Central memory CD4-positive, alpha-beta T cell (primary cell): ENCODE results near the gene NOX5.
"Not testable (repeated sequence)": the region's sequence is repeated elsewhere in the genome, so short reads cannot be mapped to it uniquely, and the experiment has no call there.

Source experiments
- DNase-seq: peaks from one replicate; pipeline ENCODE4 v3.0.0; 2022

NOX5 gene

DNA sequence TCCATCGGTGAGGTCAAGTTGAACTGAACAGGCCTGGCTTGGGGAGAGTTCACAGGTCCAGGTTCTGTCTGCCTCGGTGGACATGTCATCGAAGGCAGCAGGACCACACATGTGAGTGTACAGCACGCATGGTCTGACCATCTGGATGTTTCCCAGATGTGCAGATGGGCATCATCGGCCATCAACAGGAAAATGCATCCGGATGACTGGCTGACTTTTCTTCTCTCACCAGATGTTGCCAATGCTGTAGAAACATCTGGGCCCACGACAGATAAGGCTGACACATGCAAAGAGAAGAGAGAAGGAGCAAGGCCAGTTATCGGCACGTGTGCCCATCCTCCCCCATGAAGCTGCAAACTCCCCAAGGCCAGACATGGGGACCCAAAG is 45.1 kb downstream of the NOX5 start:
- DNase-seq = no peak

DNA sequence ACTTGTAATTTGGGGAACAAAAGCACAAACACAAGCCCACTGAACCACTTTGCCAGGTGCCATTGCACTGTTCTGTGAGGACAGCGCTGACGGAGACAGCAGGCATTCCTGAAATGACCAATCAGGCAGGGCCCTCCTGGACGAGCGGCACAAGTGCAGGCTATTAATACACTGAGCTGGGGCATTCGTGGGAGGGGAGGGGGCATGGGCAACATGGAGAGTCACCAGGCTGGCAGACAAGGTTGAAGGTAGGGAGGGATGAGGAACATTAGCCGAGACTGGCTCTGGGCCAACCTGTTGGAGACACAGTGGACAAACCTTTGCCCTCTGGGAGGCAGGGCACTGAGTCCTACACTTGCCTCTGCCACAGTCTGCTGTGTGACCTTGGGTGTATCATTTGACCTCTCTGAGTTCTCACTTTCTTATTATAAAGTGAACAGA is 45.6 kb downstream of the NOX5 start:
- no peak for DNase-seq

DNA sequence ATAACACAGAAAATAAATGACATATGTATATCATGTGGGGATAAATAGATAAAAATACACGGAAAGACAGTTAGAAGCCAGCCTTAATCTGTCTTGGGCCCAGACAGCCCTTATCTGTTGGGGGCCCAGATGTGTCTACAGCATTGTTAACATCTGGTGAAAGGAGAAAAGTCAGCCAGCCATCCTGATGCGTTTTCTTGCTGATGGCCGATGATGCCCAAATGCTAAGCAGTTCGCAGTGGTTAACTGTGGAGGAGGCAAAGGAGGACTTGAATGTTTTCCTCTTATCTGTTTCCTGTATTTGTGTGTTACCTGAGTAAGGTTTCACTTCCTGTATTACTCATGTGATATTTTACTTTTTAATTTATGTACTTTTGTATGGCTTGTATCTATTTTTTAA is 46.2 kb downstream of the NOX5 start:
- peak; percentile 9 for DNase-seq

DNA sequence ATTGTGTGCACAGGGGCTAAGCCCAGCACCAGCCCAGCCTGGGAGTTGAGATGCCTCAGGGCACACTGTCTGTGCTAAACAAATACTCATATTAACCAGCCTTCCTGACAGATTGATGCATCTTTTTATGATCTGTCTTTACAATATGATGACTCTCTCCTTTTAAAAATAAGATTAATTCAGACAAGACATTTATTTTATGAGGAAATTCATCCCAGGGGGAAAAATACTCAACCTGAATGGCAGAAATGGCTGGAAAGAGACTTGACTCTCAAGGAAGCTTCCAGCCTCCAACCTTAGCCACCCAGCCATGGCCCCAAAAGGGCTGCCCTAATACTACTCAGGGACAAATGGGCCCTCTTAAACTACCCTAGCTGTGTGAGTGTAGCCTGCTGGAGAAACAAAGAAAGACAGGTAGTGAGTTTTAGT is 46.9 kb downstream of the NOX5 start:
- no peak for DNase-seq

DNA sequence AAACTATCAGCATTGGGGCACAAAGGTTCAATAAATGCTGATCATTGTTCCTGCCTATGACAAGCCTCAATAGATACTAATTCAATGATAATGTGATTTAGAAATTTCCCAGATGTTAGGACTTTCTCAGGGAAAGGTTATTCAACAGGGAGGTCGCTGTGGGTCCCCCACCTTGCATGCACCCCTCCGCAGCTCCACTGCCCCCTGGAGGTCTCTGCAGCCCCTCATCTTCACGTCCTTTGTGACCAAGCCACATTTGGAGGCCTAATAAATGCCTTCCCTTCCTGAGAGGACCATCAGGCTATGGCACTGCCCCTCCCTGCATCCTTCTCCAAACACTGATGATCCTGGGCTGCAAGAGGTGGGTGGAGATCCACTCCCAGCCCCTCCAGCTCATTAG is 50.2 kb downstream of the NOX5 start:
- no peak for DNase-seq

DNA sequence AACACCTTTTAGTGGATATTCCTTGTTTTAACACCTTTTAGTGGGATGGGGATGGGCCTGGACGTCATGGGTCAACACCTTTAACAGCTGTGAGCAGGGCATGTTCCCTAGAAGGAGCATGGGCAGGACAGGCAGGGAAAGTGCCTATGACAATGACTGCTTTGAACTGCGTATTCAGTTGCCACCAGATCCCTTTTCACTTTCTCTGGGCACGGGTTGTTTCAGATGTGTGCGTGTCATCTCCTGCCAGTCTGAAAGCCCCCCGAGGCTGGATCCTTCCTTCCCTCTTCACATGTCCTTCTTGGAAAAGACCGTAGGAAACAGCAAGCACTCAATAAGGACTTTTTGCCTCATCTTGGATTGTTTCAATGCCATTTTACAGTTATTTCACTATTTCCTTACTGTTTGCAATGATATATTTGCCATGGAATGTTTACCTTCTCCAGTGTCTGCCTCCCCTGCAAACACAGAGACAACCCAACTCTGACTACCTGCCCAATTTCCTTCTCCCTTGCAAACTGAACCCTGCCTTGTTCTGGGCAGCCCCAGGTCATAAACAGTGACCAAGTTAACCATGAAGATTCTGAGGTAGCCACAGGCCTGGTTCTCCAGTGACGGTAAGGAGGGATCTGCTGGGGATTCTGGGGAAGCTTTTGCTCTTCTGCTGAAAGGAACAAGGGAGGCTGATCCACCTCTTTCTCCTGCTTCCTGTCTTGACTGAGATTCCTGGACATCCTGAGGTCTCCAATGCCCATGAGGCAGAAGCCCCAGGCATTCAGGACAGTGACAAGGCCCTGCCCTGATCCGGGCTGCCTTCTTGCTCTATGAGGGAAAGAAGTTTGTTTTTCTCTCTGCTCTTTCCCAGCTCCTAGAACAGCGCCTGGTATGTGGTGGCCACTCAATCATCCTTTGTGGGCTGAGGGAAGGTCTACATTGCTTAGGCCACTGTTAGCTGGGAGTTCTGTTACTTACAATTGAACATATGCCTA is 51.8 kb downstream of the NOX5 start:
- DNase-seq = no peak

DNA sequence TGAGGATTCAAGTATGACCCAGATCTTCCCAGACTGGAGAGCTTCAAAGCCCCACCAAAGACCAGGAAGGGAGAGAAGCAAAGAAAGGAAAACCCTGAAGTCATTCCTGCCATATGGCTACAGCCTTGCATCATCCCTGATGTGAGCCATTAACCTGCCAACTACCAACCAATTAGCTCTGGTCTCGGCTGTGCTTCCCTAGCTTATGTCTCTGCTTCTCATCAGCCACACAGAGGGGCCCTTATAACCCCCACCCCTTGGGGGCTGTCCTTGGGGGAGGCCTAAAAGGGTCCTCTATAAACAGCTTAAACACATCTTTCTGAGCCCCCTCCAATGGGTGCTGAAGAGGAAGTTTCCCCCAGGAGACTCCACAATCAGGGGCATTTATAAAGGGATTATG is 52.8 kb downstream of the NOX5 start:
- no peak for DNase-seq

DNA sequence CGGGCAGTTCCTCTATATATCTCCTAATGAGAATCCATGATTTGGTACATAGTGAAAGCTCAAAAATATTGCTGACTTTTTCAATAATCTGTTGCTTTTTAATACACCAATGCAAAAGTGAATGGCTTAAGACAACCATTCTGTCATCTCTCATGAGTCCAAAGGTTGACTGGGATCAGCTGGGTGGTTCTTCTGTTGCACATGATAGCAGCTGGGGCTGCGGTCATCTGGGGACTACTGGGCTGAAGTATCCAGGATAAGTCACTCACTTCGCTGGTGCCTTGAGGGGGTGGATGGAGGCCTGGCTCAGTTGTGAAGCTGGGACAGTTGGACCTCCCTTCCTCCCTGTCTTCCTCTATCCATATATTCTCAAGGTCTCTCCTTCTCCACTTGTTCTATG is 53.7 kb downstream of the NOX5 start:
- DNase-seq = no peak

DNA sequence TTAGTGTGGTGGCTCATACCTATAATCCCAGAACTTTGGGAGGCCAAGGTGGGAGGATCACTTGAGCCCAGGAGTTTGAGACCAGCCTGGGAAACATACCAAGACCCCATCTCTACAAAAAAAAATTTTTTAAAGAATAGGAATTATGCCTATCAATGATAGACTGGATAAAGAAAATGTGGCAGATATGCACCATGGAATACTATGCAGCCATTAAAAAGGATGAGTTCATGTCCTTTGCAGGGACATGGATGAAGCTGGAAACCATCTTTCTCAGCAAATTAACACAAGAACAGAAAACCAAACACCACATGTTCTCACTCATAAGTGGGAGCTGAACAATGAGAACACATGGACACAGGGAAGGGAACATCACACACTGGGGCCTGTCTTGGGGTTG is 54.8 kb downstream of the NOX5 start:
- not testable (repeated sequence) for DNase-seq

DNA sequence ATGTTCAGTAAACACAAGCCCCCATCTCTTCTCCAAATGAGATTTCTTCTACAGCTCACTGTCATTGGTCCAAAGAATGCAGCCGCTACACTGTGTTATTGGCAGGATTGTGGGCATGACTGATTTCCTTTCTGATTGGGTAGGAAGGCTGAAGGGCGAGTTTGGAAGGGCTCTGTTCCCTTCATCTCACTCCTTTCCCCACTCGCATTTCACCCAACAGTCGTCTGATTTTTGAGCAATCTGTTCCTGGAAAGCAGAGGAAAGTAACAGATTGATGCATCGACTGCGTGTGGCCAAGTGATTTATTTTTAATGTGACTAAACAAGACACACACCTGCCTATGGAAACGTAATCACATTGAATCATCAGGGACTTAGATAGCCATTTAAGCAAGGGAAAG is 55.5 kb downstream of the NOX5 start:
- DNase-seq = no peak

DNA sequence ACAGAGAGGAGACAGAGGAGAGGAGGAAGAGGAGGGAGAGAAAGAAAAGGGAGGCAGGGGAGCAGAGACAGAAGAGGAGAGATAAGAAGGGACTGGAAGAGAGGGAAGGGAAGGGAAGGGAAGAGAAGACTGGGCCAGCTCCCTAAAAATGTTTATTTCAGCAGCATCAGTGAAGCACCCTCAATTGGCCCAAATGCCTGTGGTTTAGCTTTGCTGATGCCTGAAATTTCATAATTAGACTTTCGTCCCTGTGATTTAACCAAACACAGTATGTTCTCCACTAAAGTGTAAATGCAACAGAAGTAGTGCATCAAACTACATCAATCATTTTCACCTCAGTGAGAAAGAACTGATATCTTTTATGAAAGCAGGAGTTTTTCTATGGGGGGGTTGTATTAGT is 55.9 kb downstream of the NOX5 start:
- no peak for DNase-seq

DNA sequence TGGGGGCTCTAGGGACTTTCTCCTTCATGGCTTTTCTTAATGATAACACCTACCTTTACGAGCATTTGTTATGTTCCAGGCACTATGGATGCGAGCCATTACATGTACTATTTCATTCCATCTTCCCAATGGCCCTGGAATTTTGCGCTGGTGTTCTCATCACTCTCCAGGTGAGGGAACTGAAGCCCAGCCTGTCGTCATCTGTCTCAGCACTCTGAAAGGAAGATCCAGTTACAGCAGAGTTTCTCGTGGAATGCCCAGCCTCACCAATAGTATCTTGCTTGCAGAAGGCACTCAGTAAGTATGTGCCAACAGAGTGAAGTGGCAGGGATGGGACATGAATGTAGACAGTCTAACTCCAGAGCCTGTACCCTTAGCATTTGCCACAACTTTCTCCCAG is 56.8 kb downstream of the NOX5 start:
- no peak for DNase-seq

DNA sequence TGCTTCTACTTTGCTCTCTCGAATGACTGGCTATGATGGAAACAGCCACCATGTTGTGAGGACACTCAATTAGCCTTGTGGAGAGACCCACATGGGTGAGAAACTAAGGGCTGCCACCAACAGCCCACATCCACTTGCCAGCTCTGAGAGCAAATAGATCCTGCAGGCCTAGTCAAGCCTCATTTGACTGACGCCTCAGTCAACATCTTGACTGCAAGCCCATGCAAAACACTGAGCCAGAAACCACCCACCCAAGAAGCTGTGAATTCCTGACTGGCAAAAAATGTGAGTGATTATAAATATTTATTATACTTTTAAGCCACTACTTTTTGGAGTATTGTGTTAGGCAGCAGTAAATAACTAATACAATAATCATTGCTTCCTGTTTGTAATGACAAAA is 58.4 kb downstream of the NOX5 start:
- DNase-seq = no peak

DNA sequence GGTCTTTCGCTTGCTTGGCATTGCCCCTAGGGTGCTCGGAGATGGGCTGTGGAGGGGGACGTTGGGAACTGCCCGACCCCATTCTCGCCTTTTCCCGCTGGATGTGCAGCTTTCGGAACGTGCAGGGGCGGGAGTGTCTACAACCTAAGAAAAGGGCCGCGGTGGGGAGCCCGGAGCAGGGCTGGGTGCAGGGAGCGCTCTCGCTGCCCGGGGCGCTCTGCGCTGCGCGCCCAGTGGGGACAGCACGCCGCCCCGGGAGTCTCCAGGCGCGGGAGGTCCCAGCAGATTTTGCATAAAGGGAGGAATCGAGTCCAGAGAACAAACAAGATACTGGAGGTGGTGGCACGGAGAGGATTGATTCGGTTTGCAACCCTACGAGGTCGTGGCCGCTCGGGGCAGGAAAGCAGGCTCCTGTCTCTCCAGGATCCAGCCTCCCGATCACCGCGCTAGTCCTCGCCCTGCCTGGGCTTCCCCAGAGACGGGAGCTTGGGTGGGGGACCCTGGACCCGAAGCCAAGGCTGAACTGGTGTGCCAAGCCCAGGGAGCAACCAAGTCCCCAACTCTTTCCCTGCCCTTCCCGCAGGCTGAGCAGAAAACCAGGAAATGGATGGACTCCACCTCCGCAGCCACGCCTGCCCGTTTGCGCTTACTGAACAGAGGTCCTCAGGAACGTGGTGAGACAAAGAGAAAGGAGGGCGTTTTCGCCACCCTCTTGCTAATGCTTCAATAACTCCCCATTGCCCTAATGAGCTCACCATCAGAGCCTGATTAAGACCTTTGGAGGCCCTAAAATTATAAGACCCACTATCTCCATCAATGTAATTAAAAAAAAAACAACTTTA is 59.7 kb downstream of the NOX5 start:
- DNase-seq = no peak

DNA sequence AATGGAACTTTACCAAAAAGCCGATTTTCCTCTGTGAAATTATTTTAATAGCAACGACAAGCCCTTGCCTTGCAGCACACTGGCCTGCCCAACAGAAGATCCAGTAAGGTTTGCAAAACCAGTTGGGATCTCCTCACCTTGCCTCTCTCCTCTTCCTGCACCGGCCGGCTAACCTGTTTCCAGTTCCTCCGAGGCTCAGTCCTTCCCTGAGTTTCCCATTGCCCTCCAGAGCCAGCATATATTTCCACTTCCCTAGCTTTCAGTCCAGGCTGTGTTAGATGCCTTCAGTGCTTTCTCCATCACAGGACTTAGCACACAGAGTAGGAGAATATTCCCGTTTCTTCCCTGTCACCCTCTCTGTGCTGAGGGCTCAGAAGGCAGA is 60.3 kb downstream of the NOX5 start:
- no peak for DNase-seq

DNA sequence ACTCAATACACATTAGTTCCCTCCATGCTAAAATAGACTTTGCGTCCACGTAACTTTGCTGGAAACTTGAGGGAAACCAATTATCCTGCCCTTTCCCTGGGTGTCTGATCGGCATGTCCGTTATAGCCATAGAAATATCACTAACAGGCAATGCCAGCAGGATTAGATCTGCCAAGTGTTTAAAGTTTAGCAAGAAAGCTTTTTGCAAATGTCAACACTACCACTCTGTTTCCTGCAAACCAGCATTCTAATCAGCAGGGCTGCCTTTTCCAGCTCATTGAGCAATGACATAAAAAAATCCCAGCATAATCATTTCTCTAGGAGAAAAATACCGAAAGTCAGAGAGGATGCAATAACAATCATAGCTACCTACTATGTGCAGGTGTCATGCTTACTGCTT is 60.9 kb downstream of the NOX5 start:
- DNase-seq = no peak

DNA sequence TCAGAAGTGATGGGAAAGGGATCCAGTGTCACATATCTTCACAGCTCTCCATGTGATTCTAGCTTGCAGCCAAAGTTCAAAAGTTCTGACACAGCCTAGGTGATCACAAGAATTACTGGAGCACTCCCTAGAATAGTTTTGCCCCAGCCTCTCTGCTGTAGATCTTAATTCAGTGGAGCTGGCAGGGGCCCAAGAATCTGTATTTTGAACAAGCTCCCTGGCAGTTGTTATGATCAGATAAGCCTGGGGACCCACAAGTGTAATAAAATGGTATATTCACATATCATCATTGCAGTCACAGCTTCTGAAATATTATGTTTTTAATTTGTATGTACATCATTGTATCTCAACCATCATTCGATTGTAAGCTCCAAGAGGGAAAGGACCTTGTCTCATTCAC is 62.3 kb downstream of the NOX5 start:
- no peak for DNase-seq

DNA sequence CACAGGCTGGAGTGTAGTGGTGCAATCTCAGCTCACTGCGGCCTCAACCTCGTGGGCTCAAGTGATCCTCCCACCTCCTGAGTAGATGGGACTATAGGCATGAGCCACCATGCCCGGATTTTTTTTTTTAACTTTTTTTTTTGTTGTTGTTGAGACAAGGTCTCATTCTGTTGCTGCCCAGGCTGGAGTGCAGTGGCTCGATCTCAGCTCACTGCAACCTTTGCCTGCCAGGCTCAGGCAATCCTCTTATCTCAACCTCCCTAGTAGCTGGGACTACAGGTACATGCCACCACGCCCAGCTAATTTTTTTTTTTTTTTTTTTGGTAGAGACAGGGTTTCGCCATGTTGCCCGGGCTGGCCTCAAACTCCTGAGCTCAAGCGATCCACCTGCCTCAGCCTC is 64.1 kb downstream of the NOX5 start:
- DNase-seq = no peak

DNA sequence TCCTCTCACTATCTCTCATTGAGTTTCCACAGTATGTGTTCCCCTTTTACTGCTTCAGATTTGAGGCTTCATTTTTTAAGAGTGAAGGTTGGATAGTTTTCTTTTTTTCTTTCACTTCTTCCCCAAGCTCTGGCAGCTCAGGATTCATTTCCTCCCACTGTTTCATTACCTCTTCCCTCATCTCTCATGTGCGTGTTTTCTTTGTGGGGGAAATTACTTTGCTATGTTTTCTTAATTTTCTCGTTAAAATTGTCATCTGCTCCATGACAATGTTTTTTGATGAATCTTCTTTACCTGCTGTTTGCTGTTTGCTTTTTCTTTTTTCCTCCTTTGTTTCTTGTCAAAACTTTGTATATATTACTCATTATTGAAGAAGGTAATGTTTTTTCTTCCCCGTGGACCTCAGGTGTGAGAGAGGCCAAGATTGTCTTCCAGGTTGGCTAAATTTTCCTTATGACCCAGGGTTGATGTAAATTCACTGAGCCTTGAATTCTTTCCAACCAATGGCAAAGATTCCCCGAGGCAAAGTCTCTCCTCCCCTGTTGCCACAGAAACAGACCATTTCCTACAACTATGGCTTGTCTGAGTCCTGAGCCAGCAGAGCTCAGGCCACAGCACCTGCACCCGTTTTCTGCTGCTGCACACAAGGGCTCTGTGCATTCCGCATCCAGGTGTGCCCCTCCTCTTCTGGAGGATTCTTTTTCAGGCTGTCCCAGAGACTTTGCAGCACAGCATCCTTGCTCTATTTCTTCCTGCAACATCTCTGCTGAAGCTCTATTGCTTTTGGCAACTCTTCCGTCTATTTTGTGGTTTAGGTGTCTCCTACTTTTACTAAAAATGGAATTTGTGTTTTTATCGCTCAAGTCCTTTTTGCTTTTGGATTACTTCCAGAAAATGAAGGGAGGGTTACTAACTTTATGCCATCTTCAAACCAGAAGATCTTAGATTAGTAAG is 66.1 kb downstream of the NOX5 start:
- no peak for DNase-seq

DNA sequence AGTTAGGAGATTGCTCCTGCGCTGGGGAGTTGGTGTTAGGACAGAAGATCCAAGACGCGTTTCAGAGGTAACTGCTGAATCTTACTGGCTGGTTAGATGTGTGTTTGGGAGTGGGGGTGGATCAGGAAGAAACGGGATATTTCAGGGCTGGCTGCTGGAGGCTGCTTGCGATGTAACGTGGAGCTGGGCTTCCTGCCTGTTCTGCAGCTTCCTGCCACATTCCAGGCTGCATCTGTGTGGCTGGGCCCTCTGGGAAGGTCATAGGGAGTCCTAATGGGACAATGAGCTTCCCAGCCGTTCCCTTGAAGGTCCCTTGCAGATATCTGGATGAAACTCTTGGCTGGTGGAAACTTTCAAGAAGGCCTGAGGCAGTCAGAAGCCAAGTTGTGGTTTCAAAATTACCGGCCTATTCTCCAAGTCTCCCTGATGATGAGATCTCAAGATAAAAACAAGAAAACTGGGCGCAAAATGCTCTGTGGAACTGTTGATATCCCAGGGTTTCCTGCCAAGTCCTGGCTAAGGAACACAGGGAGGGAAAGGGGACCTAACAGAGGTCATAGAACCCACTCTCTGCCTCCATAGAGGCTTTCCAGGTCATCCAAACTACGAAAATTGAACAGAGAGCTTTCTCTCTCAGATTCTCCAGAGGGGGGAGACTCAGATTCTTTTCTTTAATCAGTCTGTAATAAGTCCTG is 67.0 kb downstream of the NOX5 start:
- DNase-seq = no peak

DNA sequence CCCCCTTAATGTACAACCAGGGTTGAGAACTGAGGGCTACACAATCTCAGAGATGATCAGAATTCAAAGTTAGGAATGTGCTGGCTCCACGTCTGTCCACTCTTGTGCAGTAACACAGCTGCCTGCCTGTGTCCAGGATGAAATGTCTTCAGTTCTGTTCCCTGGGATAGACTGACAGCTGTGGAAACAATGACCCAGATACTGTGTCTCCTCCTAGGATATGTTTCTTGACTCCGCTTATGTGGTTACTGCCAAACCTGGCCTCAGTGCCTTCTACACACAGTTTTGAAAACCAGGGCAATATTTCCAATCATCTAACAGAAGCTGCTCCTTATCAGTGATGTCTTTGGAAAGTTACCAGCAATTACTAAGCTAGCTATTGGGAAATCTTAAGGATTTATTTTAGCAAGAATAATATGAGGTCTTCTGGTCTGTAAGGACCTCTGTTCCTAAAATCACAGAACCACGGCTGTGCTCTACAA is 67.6 kb downstream of the NOX5 start:
- DNase-seq = no peak

DNA sequence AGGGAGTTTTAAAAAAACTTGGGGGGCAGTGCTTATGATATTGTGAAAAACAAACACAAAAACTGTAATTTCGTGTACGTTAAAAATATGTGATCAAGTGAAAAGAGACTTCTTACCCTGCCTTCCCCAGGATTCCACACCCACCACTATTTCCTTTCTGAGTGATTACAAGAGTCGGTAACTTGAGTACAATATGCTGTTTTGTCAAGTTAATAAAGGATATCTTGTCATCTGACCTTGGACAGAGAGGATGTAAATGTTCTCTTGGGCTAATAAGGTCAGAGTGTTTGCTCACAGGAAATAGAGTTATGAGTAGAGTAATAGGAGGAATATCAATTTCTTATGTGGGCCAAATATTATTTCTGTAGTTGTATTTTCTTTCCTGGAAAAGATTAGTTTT is 68.1 kb downstream of the NOX5 start:
- DNase-seq = no peak
